ENCODE data around the gene NRN1L.
A peak's percentile ranks its signal among the peaks of the same experiment; 100 is the strongest.

The NRN1L gene

DNA sequence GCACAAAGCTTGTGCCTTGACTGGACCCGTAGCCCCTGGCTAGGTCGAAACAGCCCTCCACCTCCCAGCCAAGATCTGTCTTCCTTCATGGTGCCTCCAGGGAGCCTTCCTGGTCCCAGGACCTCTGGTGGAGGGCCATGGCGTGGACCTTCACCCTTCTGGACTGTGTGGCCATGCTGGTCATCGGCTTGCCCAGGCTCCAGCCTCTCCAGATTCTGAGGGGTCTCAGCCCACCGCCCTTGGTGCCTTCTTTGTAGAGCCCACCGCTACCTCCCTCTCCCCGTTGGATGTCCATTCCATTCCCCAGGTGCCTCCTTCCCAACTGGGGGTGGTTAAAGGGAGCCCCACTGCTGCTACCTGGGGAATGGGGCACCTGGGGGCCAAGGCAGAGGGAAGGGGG, 43.5 kb downstream of the NRN1L start:
- H3K4me1 ChIP-seq (ENCODE audit: control insufficient read depth, insufficient read depth, low read length): no peaks in the 10 kb centered on the region
- no peak overlapping the region for H3K9ac ChIP-seq (ENCODE audit: low read length)
- no peaks in the 10 kb centered on the region for H3K9me3 ChIP-seq (ENCODE audit: control insufficient read depth, low read length)
- H3K4me3 ChIP-seq (ENCODE audit: low read length): no peak overlapping the region
- H3K27me3 ChIP-seq (ENCODE audit: control insufficient read depth, insufficient read depth, low read length): no peaks in the 10 kb centered on the region
- no peaks in the 10 kb centered on the region for H3K36me3 ChIP-seq (ENCODE audit: control insufficient read depth, insufficient read depth, low read length)

DNA sequence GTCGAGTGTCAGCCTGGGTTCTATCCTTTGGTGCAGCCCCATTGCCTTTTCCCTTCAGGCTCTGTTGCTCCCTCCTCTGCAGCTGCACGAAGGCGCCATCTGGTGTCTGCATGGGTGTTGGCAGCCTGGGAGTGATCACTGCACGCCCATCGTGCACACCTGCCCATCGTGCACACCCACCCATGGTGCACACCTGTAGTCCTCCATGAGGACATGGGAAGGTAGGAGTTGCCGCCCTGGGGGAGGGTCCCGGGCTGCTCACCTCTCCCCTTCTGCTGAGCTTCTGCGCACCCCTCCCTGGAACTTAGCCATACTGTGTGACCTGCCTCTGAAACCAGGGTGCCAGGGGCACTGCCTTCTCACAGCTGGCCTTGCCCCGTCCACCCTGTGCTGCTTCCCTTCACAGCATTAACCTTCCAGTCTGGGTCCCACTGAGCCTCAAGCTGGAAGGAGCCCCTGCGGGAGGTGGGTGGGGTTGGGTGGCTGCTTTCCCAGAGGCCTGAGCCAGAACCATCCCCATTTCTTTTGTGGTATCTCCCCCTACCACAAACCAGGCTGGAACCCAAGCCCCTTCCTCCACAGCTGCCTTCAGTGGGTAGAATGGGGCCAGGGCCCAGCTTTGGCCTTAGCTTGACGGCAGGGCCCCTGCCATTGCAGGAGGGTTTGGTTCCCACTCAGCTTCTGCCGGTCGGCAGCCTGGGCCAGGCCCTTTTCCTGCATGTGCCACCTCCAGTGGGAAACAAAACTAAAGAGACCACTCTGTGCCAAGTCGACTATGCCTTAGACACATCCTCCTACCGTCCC, 44.1 kb downstream of the NRN1L start:
- no peak overlapping the region for H3K9ac ChIP-seq (ENCODE audit: low read length)
- no peaks in the 10 kb centered on the region for H3K9me3 ChIP-seq (ENCODE audit: control insufficient read depth, low read length)
- H3K36me3 ChIP-seq (ENCODE audit: control insufficient read depth, insufficient read depth, low read length): no peaks in the 10 kb centered on the region
- no peaks in the 10 kb centered on the region for H3K27me3 ChIP-seq (ENCODE audit: control insufficient read depth, insufficient read depth, low read length)
- no peak overlapping the region for H3K4me3 ChIP-seq (ENCODE audit: low read length)
- no peaks in the 10 kb centered on the region for H3K4me1 ChIP-seq (ENCODE audit: control insufficient read depth, insufficient read depth, low read length)

DNA sequence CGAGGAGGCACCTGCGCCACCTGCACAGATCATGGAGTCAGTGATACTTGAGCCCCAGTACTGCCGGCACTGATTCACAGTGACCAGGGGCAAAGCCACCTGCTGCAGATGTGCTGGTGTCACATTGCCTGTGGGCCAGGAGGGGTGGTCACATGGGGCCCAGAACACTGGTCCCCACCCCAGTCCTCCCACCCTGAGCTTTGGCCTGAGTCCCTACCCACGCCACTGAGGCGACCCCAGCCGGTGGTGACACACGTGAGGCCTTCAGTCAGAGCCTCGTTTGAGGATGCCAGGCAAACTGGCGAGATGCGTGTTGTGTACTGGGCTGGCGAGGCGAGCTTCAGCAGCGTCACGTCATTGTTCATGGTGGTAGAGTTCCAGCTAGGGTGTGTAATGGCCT, 45.5 kb downstream of the NRN1L start:
- H3K4me1 ChIP-seq (ENCODE audit: control insufficient read depth, insufficient read depth, low read length): peaks cover 9% of the 10 kb centered on the region
- H3K27me3 ChIP-seq (ENCODE audit: control insufficient read depth, insufficient read depth, low read length): no peaks in the 10 kb centered on the region
- no peaks in the 10 kb centered on the region for H3K9me3 ChIP-seq (ENCODE audit: control insufficient read depth, low read length)
- H3K4me3 ChIP-seq (ENCODE audit: low read length): no peak overlapping the region
- no peak overlapping the region for H3K9ac ChIP-seq (ENCODE audit: low read length)
- no peaks in the 10 kb centered on the region for H3K36me3 ChIP-seq (ENCODE audit: control insufficient read depth, insufficient read depth, low read length)

DNA sequence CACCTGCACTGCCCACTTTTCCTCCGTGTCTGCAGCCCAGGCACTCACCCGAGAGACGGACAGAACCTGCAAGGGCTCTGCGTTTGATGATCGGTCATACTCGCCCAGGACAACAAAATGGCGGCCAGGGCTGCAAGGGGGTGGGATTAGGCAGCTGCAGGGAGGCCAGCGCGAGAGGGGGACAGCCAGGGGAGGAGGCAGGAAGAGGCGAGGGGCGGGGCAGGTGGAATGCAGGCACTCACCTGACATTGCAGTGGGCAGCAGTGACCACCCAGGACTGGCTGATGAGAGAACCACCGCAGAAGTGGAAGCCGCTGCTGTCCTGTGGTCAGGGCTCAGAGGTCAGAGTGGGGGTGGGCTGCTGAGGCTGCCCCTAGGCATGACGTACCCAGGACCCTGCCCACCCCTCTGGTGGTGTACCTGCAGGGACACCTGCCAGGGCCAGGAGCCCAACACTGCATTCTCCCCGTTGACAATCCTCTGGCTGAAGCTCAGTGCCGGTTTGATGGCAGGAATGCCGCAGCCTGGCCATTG, 46.1 kb downstream of the NRN1L start:
- Histone ChIP-seq H3K4me1 (ENCODE audit: control insufficient read depth, insufficient read depth, low read length) (peaks cover 12% of the 10 kb centered on the region), H3K4me3 (ENCODE audit: low read length) (no peak overlapping the region), H3K9ac (ENCODE audit: low read length) (no peak overlapping the region), H3K9me3 (ENCODE audit: control insufficient read depth, low read length) (no peaks in the 10 kb centered on the region), H3K36me3 (ENCODE audit: control insufficient read depth, insufficient read depth, low read length) (no peaks in the 10 kb centered on the region), H3K27me3 (ENCODE audit: control insufficient read depth, insufficient read depth, low read length) (no peaks in the 10 kb centered on the region)

DNA sequence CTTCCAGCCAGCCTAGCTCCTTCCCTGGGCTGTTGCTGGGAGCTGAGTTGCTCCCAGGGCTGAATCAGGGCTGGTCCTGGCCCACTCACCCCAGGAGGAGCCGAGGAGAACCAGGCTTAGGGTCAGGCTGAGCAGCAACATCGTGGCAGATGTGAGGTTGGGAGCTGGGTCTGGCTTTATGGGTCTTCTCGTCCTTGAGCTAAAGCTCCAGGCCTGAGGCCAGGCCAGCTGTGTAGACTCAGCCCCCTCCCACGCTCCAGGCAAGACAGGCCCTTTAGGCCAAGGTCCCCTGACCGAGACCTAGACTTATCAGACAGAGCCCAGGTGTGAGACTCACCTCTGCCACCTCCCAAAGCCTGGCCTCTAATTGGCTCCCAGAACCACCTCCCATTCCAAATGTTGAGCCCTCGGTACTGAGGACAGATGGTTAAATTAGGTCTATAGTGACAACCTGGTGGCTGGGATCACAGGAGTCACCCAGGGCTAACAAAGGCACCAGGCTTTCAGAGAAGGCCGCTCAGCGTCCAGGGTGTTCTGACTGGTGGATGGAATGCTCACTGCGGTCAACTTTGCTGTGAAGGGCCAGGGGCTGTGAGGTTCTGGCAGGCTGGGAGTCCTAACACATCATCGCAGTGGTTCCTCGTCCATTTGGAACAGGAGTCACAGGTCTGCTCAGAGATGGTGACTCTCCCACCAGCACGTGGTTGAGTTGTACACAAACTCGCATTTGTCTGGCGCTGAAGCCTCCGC, 47.2 kb downstream of the NRN1L start, which contains the start of gene CTRL:
TSS of gene CTRL (minus strand) at position 151 of the 750 bp plus-strand sequence. CDS start at position 141, 10 bp downstream.
- Histone ChIP-seq H3K36me3 (ENCODE audit: control insufficient read depth, insufficient read depth, low read length) (no peaks in the 10 kb centered on the region), H3K4me3 (ENCODE audit: low read length) (no peak within 1 kb of the TSS), H3K4me1 (ENCODE audit: control insufficient read depth, insufficient read depth, low read length) (peaks cover 14% of the 10 kb centered on the region)

DNA sequence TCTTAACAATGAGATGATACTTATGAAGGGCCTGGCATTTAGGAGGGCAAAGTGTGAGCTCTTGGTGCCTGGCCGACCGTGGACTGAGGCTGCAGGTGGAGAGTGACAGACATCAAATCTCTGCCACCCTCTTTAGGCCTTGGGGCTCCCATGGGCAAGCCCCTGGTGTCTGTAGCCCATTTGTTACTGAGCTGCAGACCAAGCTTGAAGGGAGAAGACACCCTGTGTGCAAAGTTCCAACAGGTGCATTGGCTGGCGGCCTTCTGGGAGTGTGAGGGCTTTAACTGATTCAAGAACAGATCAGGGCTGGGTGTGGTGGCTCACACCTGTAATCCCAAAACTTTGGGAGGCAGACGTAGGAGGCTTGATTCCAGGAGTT, 47.8 kb downstream of the NRN1L start:
- Histone ChIP-seq H3K36me3 (ENCODE audit: control insufficient read depth, insufficient read depth, low read length) (no peaks in the 10 kb centered on the region), H3K4me1 (ENCODE audit: control insufficient read depth, insufficient read depth, low read length) (peaks cover 19% of the 10 kb centered on the region), H3K4me3 (ENCODE audit: low read length) (no peak overlapping the region), H3K9me3 (ENCODE audit: control insufficient read depth, low read length) (no peaks in the 10 kb centered on the region), H3K9ac (ENCODE audit: low read length) (no peak overlapping the region), H3K27me3 (ENCODE audit: control insufficient read depth, insufficient read depth, low read length) (no peaks in the 10 kb centered on the region)

More for the DNA sequence above, 47.2 kb downstream of the NRN1L start, which contains the start of gene CTRL:
- no peak within 1 kb of the TSS for H3K9ac ChIP-seq (ENCODE audit: low read length)
- H3K9me3 ChIP-seq (ENCODE audit: control insufficient read depth, low read length): no peaks in the 10 kb centered on the region
- no peaks in the 10 kb centered on the region for H3K27me3 ChIP-seq (ENCODE audit: control insufficient read depth, insufficient read depth, low read length)

DNA sequence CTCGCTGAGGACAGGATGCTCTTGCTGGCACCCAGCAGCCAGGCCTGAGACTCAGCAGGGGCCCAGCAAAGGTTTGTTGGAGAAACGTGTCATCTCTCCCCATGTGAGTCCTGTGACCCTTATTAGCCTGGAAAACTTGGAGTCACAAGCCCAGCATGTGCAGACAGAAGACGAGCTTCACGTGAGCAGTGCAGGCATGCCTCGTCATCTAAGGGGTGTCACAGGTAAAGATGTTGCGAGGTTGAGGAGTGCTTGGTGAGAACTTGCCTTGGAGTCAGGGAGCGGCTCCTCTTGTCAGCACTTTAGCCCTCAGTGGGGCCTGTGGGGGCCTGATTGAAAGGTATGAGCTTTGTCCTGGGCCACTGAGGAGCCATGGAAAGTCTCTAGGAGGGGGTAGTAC, 49.1 kb downstream of the NRN1L start:
- H3K27me3 ChIP-seq (ENCODE audit: control insufficient read depth, insufficient read depth, low read length): no peaks in the 10 kb centered on the region
- no peak overlapping the region for H3K4me3 ChIP-seq (ENCODE audit: low read length)
- no peaks in the 10 kb centered on the region for H3K9me3 ChIP-seq (ENCODE audit: control insufficient read depth, low read length)
- H3K9ac ChIP-seq (ENCODE audit: low read length): no peak overlapping the region
- no peaks in the 10 kb centered on the region for H3K36me3 ChIP-seq (ENCODE audit: control insufficient read depth, insufficient read depth, low read length)
- peaks cover 20% of the 10 kb centered on the region for H3K4me1 ChIP-seq (ENCODE audit: control insufficient read depth, insufficient read depth, low read length)

DNA sequence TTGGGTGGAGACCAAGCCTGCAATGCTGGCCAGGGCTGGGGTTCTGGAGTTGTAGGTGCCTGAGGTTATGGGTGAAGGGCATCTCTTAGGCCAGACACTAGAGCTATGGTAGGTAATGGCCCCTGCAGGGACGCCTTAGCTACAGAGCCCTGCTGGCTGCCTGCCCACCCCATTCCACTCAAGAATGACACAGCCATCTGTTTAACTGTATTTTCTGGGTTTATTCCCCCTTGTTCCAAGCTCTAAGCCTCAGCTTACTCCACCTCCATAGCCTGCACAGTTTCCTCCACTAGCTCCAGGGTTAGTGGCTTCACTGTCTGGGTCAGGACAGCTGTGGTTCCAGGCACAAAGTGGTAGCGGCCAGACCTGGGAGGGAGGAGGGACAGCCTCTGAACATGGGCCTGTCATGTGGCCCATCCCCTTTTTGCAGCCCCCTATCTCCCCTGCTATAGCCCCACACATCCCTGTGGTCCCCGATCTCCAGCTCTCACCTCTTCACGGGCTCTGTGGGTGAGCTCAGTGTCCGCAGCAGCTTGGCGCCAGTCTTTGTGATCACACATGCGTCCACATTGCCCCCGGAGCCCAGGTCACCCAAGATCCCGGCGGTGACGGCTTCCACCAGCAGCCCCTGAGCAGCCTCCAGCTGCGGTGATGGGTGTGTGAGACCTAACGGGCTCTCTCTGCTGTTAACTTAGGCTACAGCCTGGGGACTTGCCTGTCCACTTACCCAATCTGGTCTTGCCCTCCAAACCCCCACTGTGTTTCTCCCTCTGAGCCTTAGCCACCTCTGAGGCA, 49.8 kb downstream of the NRN1L start:
- Histone ChIP-seq H3K4me3 (ENCODE audit: low read length) (no peak overlapping the region), H3K9ac (ENCODE audit: low read length) (peak overlapping the region; percentile 3), H3K27me3 (ENCODE audit: control insufficient read depth, insufficient read depth, low read length) (no peaks in the 10 kb centered on the region), H3K4me1 (ENCODE audit: control insufficient read depth, insufficient read depth, low read length) (peaks cover 20% of the 10 kb centered on the region), H3K36me3 (ENCODE audit: control insufficient read depth, insufficient read depth, low read length) (no peaks in the 10 kb centered on the region), H3K9me3 (ENCODE audit: control insufficient read depth, low read length) (no peaks in the 10 kb centered on the region)

DNA sequence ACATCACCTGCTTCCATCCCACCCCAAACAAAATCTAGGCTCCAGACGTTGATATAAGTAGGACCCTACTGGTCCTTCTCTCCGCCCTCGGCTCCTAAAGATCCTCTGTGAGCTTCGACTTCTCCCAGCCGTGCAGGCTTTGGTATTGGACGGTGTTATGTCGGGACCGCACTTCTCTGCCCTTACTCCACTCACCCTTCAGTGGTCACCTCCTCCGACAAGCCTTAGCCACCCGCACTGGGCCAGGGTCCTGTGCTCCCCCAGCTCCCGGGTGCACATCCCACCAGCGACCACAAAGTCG, 50.4 kb downstream of the NRN1L start:
- H3K4me3 ChIP-seq (ENCODE audit: low read length): peak overlapping the region; percentile 26
- no peaks in the 10 kb centered on the region for H3K27me3 ChIP-seq (ENCODE audit: control insufficient read depth, insufficient read depth, low read length)
- peak overlapping the region; percentile 3 for H3K9ac ChIP-seq (ENCODE audit: low read length)
- H3K36me3 ChIP-seq (ENCODE audit: control insufficient read depth, insufficient read depth, low read length): no peaks in the 10 kb centered on the region
- no peaks in the 10 kb centered on the region for H3K9me3 ChIP-seq (ENCODE audit: control insufficient read depth, low read length)
- peaks cover 25% of the 10 kb centered on the region for H3K4me1 ChIP-seq (ENCODE audit: control insufficient read depth, insufficient read depth, low read length)

DNA sequence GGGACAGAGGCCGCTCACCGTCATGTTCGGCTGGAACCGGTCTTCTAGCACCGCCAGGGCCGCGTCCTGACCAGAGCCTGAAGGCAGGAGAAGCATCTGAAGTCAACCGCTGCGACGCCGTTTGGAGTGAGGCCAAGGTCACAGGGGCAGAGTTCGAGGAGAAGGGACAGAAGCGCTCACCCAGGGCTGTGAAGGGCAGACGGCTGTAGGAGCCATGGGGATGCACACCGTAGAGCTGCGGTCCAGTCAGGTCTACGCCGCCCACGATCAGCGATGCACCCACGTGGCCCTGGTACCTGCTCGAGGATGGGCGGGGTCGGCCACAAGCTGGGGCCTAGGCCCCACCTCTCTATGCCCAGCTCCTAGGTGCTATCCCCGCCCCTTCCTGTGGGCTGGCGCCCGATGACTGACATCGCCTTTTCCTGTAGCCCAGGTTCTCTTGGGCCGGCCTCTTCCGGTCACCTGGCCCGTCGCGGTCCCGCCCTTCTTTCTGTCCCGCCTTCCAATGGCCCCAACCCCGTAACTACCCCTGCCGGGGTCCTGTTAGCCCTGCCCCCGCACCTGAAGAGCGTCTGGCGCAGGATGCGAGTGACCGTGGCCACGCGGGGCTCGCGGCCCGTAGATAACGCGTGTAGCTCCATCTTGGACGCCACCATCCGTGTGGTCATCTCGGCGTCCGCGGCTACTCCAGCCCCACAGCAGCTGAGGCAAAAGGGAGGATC, 50.9 kb downstream of the NRN1L start:
- Histone ChIP-seq H3K9me3 (ENCODE audit: control insufficient read depth, low read length) (no peaks in the 10 kb centered on the region), H3K36me3 (ENCODE audit: control insufficient read depth, insufficient read depth, low read length) (no peaks in the 10 kb centered on the region), H3K27me3 (ENCODE audit: control insufficient read depth, insufficient read depth, low read length) (no peaks in the 10 kb centered on the region), H3K4me1 (ENCODE audit: control insufficient read depth, insufficient read depth, low read length) (peaks cover 30% of the 10 kb centered on the region), H3K9ac (ENCODE audit: low read length) (peak overlapping the region; percentile 93), H3K4me3 (ENCODE audit: low read length) (peak overlapping the region; percentile 91)

Measured in mucosa of stomach (tissue), 1 donor.